Measurements from ENCODE around the gene EVI5.

DNA sequence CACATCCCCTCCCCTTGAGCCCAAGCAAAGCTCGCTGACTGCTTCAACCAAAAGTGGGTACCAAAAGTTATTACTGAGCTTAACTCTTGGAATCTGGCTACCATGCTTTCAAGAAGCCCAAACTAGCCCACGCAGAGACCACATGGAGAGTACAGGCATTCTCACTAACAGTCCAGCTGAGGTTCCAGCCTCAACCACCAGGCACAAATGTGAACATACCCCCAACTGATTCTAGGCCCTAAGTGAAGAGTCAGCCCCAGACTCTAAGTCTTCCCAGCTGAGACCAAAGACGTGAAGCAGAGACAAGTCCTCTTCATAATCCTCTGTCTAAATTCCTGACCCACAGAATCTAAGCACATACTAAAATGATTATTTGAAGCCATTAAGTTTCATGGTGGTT, 36.8 kb downstream of the EVI5 start:
- TF ChIP-seq, protein P1, sequence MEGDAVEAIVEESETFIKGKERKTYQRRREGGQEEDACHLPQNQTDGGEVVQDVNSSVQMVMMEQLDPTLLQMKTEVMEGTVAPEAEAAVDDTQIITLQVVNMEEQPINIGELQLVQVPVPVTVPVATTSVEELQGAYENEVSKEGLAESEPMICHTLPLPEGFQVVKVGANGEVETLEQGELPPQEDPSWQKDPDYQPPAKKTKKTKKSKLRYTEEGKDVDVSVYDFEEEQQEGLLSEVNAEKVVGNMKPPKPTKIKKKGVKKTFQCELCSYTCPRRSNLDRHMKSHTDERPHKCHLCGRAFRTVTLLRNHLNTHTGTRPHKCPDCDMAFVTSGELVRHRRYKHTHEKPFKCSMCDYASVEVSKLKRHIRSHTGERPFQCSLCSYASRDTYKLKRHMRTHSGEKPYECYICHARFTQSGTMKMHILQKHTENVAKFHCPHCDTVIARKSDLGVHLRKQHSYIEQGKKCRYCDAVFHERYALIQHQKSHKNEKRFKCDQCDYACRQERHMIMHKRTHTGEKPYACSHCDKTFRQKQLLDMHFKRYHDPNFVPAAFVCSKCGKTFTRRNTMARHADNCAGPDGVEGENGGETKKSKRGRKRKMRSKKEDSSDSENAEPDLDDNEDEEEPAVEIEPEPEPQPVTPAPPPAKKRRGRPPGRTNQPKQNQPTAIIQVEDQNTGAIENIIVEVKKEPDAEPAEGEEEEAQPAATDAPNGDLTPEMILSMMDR (IDR thresholded peaks at IDR 0.05; ENCODE audit: low read depth, low read length, poor library complexity, severe bottlenecking) = no peak
- TF ChIP-seq EZH2phosphoT487 (IDR thresholded peaks at IDR 0.05; ENCODE audit: borderline replicate concordance, low read length) = no peak
